Panc1 (cell line): Measurements from ENCODE around the gene RMC1. TPM values are rescaled to one million over a fixed set of nuclear protein-coding genes. Genes with fewer than 3 reads are reported as not detected.

Source experiments
- ATAC-seq: fragments of 200-7000 bp; cut with Tn5 transposase; 2 replicates; pipeline ENCODE4 v1.9.1; 2020; ENCODE audit warnings: mild to moderate bottlenecking, moderate library complexity
- BruUV-seq: library from RNA; stranded (reverse); fragments of 400-500 nt; replicated peaks from 2 replicates; lab custom pipeline; 2021; lab: Mats Ljungman, UMichigan
- CTCF ChIA-PET: fragments of 300-600 bp; sonication (Branson Sonifier 250); formaldehyde crosslinking; loops from one replicate; lab custom pipeline; 2022; ENCODE audit warnings: antibody characterized with exemption; lab: Charles Lee
- POLR2A ChIA-PET: fragments of 300-600 bp; sonication (Branson Sonifier 250); formaldehyde crosslinking; loops from one replicate; lab custom pipeline; 2022; ENCODE audit warnings: antibody characterized with exemption; lab: Charles Lee
- DNase-seq: peaks from one replicate; pipeline ENCODE4 v3.0.0-alpha.2; 2010; ENCODE audit warnings: low read depth, low spot score
- H3K27ac ChIP-seq: 2 replicates; pipeline ENCODE4 v1.5.1; 2011; ENCODE audit warnings: mild to moderate bottlenecking, low read length, inconsistent platforms
- H3K27me3 ChIP-seq: fragments of 200-500 bp; sonication (Bioruptor generic); 2 replicates; pipeline ENCODE4 v1.6.0; 2014; ENCODE audit warnings: low read length, inconsistent platforms; ENCODE audit not compliant: control insufficient read depth, insufficient read depth
- H3K36me3 ChIP-seq: fragments of 200-500 bp; sonication (Bioruptor generic); 2 replicates; pipeline ENCODE4 v1.5.1; 2014; ENCODE audit warnings: inconsistent platforms, mild to moderate bottlenecking, low read length, moderate library complexity; ENCODE audit not compliant: control insufficient read depth, insufficient read depth
- H3K4me1 ChIP-seq: 2 replicates; pipeline ENCODE4 v1.5.1; 2011; ENCODE audit warnings: inconsistent platforms, mild to moderate bottlenecking, low read length, moderate library complexity; ENCODE audit not compliant: control insufficient read depth, insufficient read depth
- H3K4me3 ChIP-seq, 2 experiments: 2 replicates each; pipeline ENCODE4 v1.5.1; 2011 to 2012; ENCODE audit warnings: low read depth in 2 of 2, low read length in 2 of 2, mild to moderate bottlenecking in 2 of 2, inconsistent platforms in 1 of 2, moderate library complexity in 1 of 2
- H3K9me3 ChIP-seq: fragments of 200-500 bp; sonication (Bioruptor generic); 2 replicates; pipeline ENCODE4 v1.5.1; 2014; ENCODE audit warnings: low read depth, mild to moderate bottlenecking, inconsistent platforms, low read length, moderate library complexity; ENCODE audit not compliant: control insufficient read depth, insufficient read depth
- CTCF ChIP-seq: fragments of 450-650 bp; IDR thresholded peaks from 2 replicates; pipeline ENCODE4 v1.5.1; 2017; ENCODE audit warnings: mild to moderate bottlenecking
- POLR2AphosphoS5 ChIP-seq: IDR thresholded peaks from 2 replicates; pipeline ENCODE4 v1.6.1; 2012; ENCODE audit warnings: mild to moderate bottlenecking, low read depth, low read length, moderate library complexity
- REST ChIP-seq, 2 experiments: IDR thresholded peaks; 2 replicates each; pipeline ENCODE4 v1.6.1; 2011 to 2012; ENCODE audit warnings: low read depth in 2 of 2, control low read depth in 1 of 2, low read length in 1 of 2, mild to moderate bottlenecking in 1 of 2, moderate library complexity in 1 of 2; ENCODE audit not compliant: insufficient read depth in 1 of 2
- SIN3A ChIP-seq: IDR thresholded peaks from 2 replicates; pipeline ENCODE4 v1.6.1; 2012; ENCODE audit warnings: low read depth, mild to moderate bottlenecking, low read length, moderate library complexity, borderline replicate concordance; ENCODE audit not compliant: insufficient read depth
- TCF7L2 ChIP-seq: IDR thresholded peaks from 2 replicates; pipeline ENCODE4 v1.6.1; 2011; ENCODE audit warnings: mild to moderate bottlenecking, low read depth, low read length, inconsistent platforms
- in situ Hi-C: cut with HindIII; loops from 2 replicates; pipeline ENCODE4 v1.10.0; 2016; ENCODE audit warnings: low sequenced_read_pairs, low pct_unique_long_range_greater_than_20kb
- intact Hi-C: fragments of 100-400 bp; cut with micrococcal nuclease; formaldehyde crosslinking; loops from one replicate; pipeline ENCODE4 v1.10.0; 2022; ENCODE audit not compliant: unreplicated experiment
- total RNA-seq: library from RNA; stranded (reverse); gene quantifications from one replicate; pipeline ENCODE4 v1.2.1, GENCODE V29; 2021; ENCODE audit not compliant: unreplicated experiment

RMC1 gene
- total RNA-seq, 1 experiment from 2014 or later, result 57.4 TPM

GRCh38 chr18:23459530-23459921 is 43.8 kb upstream of the RMC1 start:
- no peaks in the 10 kb centered on the region for H3K27me3 ChIP-seq
- no peak overlapping the region for H3K27ac ChIP-seq
- peaks cover 25% of the 10 kb centered on the region for H3K4me1 ChIP-seq
- ChIA-PET CTCF (no interaction called here), POLR2A (no interaction called here)
- TF ChIP-seq REST (IDR thresholded peaks at IDR 0.05; ENCODE audit: insufficient read depth in 1 of 2, low read depth in 2 of 2, low read length in 1 of 2), result no peak
- TF ChIP-seq CTCF, result no peak
- no peak for TF ChIP-seq SIN3A
- no peak for TF ChIP-seq TCF7L2
- TF ChIP-seq POLR2AphosphoS5, result no peak
- no TSS peak for BruUV-seq
- H3K36me3 ChIP-seq, result peaks cover 25% of the 10 kb centered on the region
- in situ Hi-C loops, result no loop called here
- no peak overlapping the region for H3K4me3 ChIP-seq
- intact Hi-C loops, result no loop called here
- no peaks in the 10 kb centered on the region for H3K9me3 ChIP-seq
- DNase-seq (no peak), ATAC-seq (no peak)

- no TSS peak for BruUV-seq
- POLR2A ChIA-PET, result interaction anchor here (0.6 kb wide), 1 partner anchor 27 kb away, joined by 5 read pairs; no protein-coding TSS in a partner anchor
- in situ Hi-C loops (no loop called here), intact Hi-C loops (no loop called here)
- no peak for TF ChIP-seq SIN3A
- no peak for TF ChIP-seq REST (IDR thresholded peaks at IDR 0.05; ENCODE audit: insufficient read depth in 1 of 2, low read depth in 2 of 2, low read length in 1 of 2)
- no peak for TF ChIP-seq CTCF
- no peak for TF ChIP-seq POLR2AphosphoS5
- TF ChIP-seq TCF7L2, result no peak
- no peak overlapping the region for H3K4me3 ChIP-seq
- H3K27ac ChIP-seq, result no peak overlapping the region
- no peaks in the 10 kb centered on the region for H3K27me3 ChIP-seq
- ATAC-seq, result no peak
- no peaks in the 10 kb centered on the region for H3K9me3 ChIP-seq
- peaks cover 30% of the 10 kb centered on the region for H3K36me3 ChIP-seq
- CTCF ChIA-PET, result interaction anchor here (0.6 kb wide), 1 partner anchor 14 kb away, joined by 4 read pairs; no protein-coding TSS in a partner anchor
- peaks cover 25% of the 10 kb centered on the region for H3K4me1 ChIP-seq
- no peak for DNase-seq
These were observed 42.7 kb upstream of the RMC1 start for GRCh38 chr18:23460285-23461273.
